HepG2 (cell line): Measurements from ENCODE around the gene ANKRD10. TPM values are rescaled to one million over a fixed set of nuclear protein-coding genes. Genes with fewer than 3 reads are reported as not detected.

ENCODE experiments used
- ATAC-seq: fragments of 200-7000 bp; cut with Tn5 transposase; 3 replicates; pipeline ENCODE4 v1.9.1; 2020; ENCODE audit warnings: mild to moderate bottlenecking, moderate library complexity
- BruUV-seq: library from RNA; stranded (reverse); fragments of 400-500 nt; replicated peaks from 2 replicates; lab custom pipeline; 2021; lab: Mats Ljungman, UMichigan
- CTCF ChIA-PET: fragments of 300-600 bp; formaldehyde crosslinking; extraction: SDS; loops from one replicate; lab custom pipeline; 2021; ENCODE audit warnings: low total read pairs, inconsistent platforms, low intra/inter-chr PET ratio; lab: Yijun Ruan, JAX
- POLR2A ChIA-PET: fragments of 350-600 bp; sonication (Branson Sonifier 250); formaldehyde crosslinking; loops from one replicate; lab custom pipeline; 2020; ENCODE audit warnings: antibody characterized with exemption, inconsistent platforms; lab: Yijun Ruan, JAX
- DNase-seq: peaks from one replicate; pipeline ENCODE4 v3.0.0-alpha.2; 2015; ENCODE audit warnings: low spot score
- FAIRE-seq: peaks from 3 replicates; lab custom pipeline; 2011; peaks lifted over from hg19 to GRCh38; lab: Jason Lieb, UNC
- H2AFZ ChIP-seq: one replicate; pipeline ENCODE4 v1.6.1; 2011; ENCODE audit warnings: low read length, inconsistent platforms
- H3K27ac ChIP-seq: fragments of 300-600 bp; 3 replicates; pipeline ENCODE4 v1.8.0; 2011; ENCODE audit warnings: mixed run types, mild to moderate bottlenecking, mixed read lengths, low read length, inconsistent platforms; ENCODE audit not compliant: insufficient read depth; ENCODE audit errors: extremely low read length
- H3K27me3 ChIP-seq, 2 experiments: fragments of 200-600 bp in 1 of 2; 2 replicates in 1 of 2; 3 replicates in 1 of 2; pipeline versions ENCODE4 v1.6.0 to v1.8.0; 2011; ENCODE audit warnings: low read length in 2 of 2, mild to moderate bottlenecking in 2 of 2, moderate library complexity in 2 of 2, inconsistent platforms in 1 of 2; ENCODE audit not compliant: insufficient read depth in 2 of 2, control insufficient read depth in 1 of 2
- H3K36me3 ChIP-seq, 2 experiments: fragments of 200-600 bp in 1 of 2; replicated peaks in 1 of 2; 2 replicates in 1 of 2; 3 replicates in 1 of 2; pipeline versions ENCODE4 v1.5.1 to v1.8.0; 2011; ENCODE audit warnings: low read length in 2 of 2, inconsistent platforms in 1 of 2; ENCODE audit not compliant: insufficient read depth in 2 of 2, control insufficient read depth in 1 of 2
- H3K4me1 ChIP-seq: 2 replicates; pipeline ENCODE4 v1.5.1; 2012; ENCODE audit warnings: low read length, inconsistent platforms; ENCODE audit not compliant: insufficient read depth
- H3K4me2 ChIP-seq: 2 replicates; pipeline ENCODE4 v1.6.0; 2011; ENCODE audit warnings: low read depth, low read length, inconsistent platforms
- H3K4me3 ChIP-seq, 3 experiments: fragments of 200-600 bp in 1 of 3; sonication (generic), shearing (Covaris generic) in 1 of 3; replicated peaks in 1 of 3; 2 replicates each; pipeline ENCODE4 v1.5.1; 2011 to 2016; ENCODE audit warnings: low read length in 3 of 3, inconsistent platforms in 2 of 3, low read depth in 2 of 3, mild to moderate bottlenecking in 2 of 3, control low read depth in 1 of 3, mixed read lengths in 1 of 3; ENCODE audit not compliant: insufficient read depth in 1 of 3
- H3K79me2 ChIP-seq: one replicate; pipeline ENCODE4 v1.6.1; 2011; ENCODE audit warnings: low read length, inconsistent platforms; ENCODE audit not compliant: insufficient read depth
- H3K9ac ChIP-seq: 2 replicates; pipeline ENCODE4 v1.6.0; 2011; ENCODE audit warnings: mild to moderate bottlenecking, low read depth, low read length, inconsistent platforms; ENCODE audit not compliant: insufficient read depth
- H3K9me3 ChIP-seq: 2 replicates; pipeline ENCODE4 v1.5.1; 2012; ENCODE audit warnings: mild to moderate bottlenecking, low read length
- H4K20me1 ChIP-seq: 2 replicates; pipeline ENCODE4 v1.6.0; 2011; ENCODE audit warnings: inconsistent platforms, mild to moderate bottlenecking, low read length, moderate library complexity; ENCODE audit not compliant: insufficient read depth
- CCAR2 ChIP-seq: fragments of 200-400 bp; formaldehyde crosslinking; optimal IDR thresholded peaks from 2 replicates; pipeline ENCODE3; 2018; ENCODE audit warnings: low read depth, mild to moderate bottlenecking, low read length, moderate library complexity
- CREM ChIP-seq, 2 experiments: sonication (generic) in 1 of 2; formaldehyde crosslinking in 1 of 2; IDR thresholded peaks; 2 replicates each; pipeline versions ENCODE4 v1.4.0 to v1.6.1; 2016 to 2020; ENCODE audit warnings: antibody characterized with exemption in 1 of 2, mild to moderate bottlenecking in 1 of 2, missing genetic modification reagents in 1 of 2
- DZIP1 ChIP-seq: sonication (generic); formaldehyde crosslinking; IDR thresholded peaks from 2 replicates; pipeline ENCODE4 v1.5.0; 2020; ENCODE audit warnings: mild to moderate bottlenecking, missing genetic modification reagents
- KDM2A ChIP-seq: sonication (generic); formaldehyde crosslinking; IDR thresholded peaks from 2 replicates; pipeline ENCODE4 v1.4.0; 2020; ENCODE audit warnings: low read depth, missing genetic modification reagents, borderline replicate concordance
- KLF12 ChIP-seq: sonication (generic); formaldehyde crosslinking; IDR thresholded peaks from 2 replicates; pipeline ENCODE4 v1.4.0; 2020; ENCODE audit warnings: missing genetic modification reagents, borderline replicate concordance
- MAZ ChIP-seq, 2 experiments: sonication (generic) in 1 of 2; formaldehyde crosslinking in 1 of 2; IDR thresholded peaks; 2 replicates each; pipeline versions ENCODE4 v1.5.0 to v1.6.1; 2012 to 2020; ENCODE audit warnings: low read depth in 2 of 2, mild to moderate bottlenecking in 2 of 2, borderline replicate concordance in 1 of 2, improper control_type of control experiment in 1 of 2, low read length in 1 of 2, missing genetic modification reagents in 1 of 2, moderate library complexity in 1 of 2
- NCOA5 ChIP-seq: sonication (generic); formaldehyde crosslinking; IDR thresholded peaks from 2 replicates; pipeline ENCODE4 v1.4.0; 2020; ENCODE audit warnings: missing genetic modification reagents
- NR2C2 ChIP-seq: sonication (generic); formaldehyde crosslinking; IDR thresholded peaks from 2 replicates; pipeline ENCODE4 v1.4.0; 2020; ENCODE audit warnings: missing genetic modification reagents, mild to moderate bottlenecking, moderate library complexity, borderline replicate concordance
- PBX3 ChIP-seq: sonication (generic); formaldehyde crosslinking; IDR thresholded peaks from 2 replicates; pipeline ENCODE4 v1.8.1; 2023; ENCODE audit warnings: missing genetic modification reagents, inconsistent platforms, borderline replicate concordance
- SMARCC2 ChIP-seq: fragments of 450-650 bp; IDR thresholded peaks from 2 replicates; pipeline ENCODE4 v1.6.1; 2017; ENCODE audit warnings: antibody characterized with exemption, mild to moderate bottlenecking
- SUZ12 ChIP-seq: fragments of 150-350 bp; IDR thresholded peaks from 2 replicates; pipeline ENCODE4 v1.6.1; 2014; ENCODE audit warnings: low read depth, low read length
- U2AF2 ChIP-seq: fragments of 200-400 bp; formaldehyde crosslinking; IDR thresholded peaks from 2 replicates; pipeline ENCODE4 v1.6.1; 2017; ENCODE audit warnings: low read depth, mild to moderate bottlenecking, low read length
- ZNF44 ChIP-seq: sonication (generic); formaldehyde crosslinking; IDR thresholded peaks from 2 replicates; pipeline ENCODE4 v1.5.1; 2020; ENCODE audit warnings: mild to moderate bottlenecking, missing genetic modification reagents
- WGBS: methylation state at CpG from one replicate; pipeline ENCODE4 v1.1.6; 2017; ENCODE audit warnings: low lambda C conversion rate; 5-methylcytosine and 5-hydroxymethylcytosine counted together
- in situ Hi-C: cut with HindIII; loops from 2 replicates; pipeline ENCODE4 v1.10.0; 2017; ENCODE audit warnings: low pct_unique_long_range_greater_than_20kb; ENCODE audit not compliant: extremely low pct_ligation_motif_present
- intact Hi-C: fragments of 100-400 bp; cut with micrococcal nuclease; formaldehyde crosslinking; loops from one replicate; pipeline ENCODE4 v1.10.0; 2022; ENCODE audit not compliant: unreplicated experiment
- polyA plus RNA-seq, 8 experiments: library from polyadenylated mRNA; depleted of rRNA in 3 of 8; stranded (reverse) in 7 of 8; unstranded in 1 of 8; fragments of >200 nt; fragmentation: Illumina TruSeq in 4 of 8; extraction: Trizol in 4 of 8; gene quantifications; 2 replicates each; pipeline versions ENCODE4 v1.2.1 to v1.2.3, GENCODE V29; 2011 to 2016; ENCODE audit warnings: low read depth in 4 of 8, missing spikeins in 1 of 8, mixed read lengths in 1 of 8; ENCODE audit not compliant: insufficient read depth in 1 of 8
- total RNA-seq, 5 experiments: library from RNA; depleted of rRNA; stranded (reverse); fragments of >200 nt; fragmentation: Illumina TruSeq; extraction: Trizol; gene quantifications; 2 replicates each; pipeline ENCODE4 v1.2.3, GENCODE V29; 2016; ENCODE audit warnings: low read depth in 1 of 5
- TF ChIP-seq, protein P1 (sequence below): sonication (generic); formaldehyde crosslinking; IDR thresholded peaks from 2 replicates; pipeline ENCODE4 v1.5.0; 2020; ENCODE audit warnings: mild to moderate bottlenecking, missing genetic modification reagents

ANKRD10 gene
- total and polyA plus RNA-seq, 2 of the 13 experiments (the other 11 are each of a cell fraction or from before 2014, with no cell fraction given), result 108 to 115 TPM

DNA sequence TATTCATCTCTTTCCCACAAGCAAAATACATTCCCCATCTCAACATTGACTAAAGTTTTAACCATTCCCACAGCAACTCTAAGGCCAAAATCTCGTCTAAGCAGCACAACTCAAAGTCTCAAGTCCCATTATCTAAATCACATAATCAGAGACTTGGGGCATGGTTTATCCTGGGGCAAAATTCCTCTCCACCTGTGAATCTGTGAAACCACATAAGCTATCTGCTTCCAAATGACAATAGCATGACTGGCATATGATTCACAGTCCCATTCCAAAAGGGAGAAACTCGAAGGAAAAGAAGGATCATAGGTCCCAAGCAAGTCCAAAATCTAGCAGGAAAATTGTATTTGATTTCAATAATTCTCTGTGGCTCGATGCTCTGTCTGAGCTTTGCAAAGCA, 73.0 kb downstream of the ANKRD10 start:
- ChIA-PET POLR2A (no interaction called here), CTCF (no interaction called here)
- intact Hi-C loops, result no loop called here
- Histone ChIP-seq H2AFZ (no peak overlapping the region), H3K9ac (no peak overlapping the region), H3K36me3 (no peaks in the 10 kb centered on the region), H3K27me3 (peaks cover 1 to 12% of the 10 kb centered on the region in 2 experiments; a peak in 1 of 5 replicates), H4K20me1 (no peaks in the 10 kb centered on the region), H3K4me3 (no peak overlapping the region), H3K4me2 (no peak overlapping the region), H3K79me2 (no peaks in the 10 kb centered on the region), H3K4me1 (no peaks in the 10 kb centered on the region), H3K9me3 (no peaks in the 10 kb centered on the region), H3K27ac (no peak overlapping the region)
- in situ Hi-C loops, result no loop called here
- FAIRE-seq (no peak), DNase-seq (no peak), ATAC-seq (no peak)
- 14% methylated on average over 3 of the region's 3 CpGs for WGBS
- no TSS peak for BruUV-seq
- TF ChIP-seq CCAR2, result no peak
- TF ChIP-seq SUZ12, result no peak
- TF ChIP-seq MAZ (IDR thresholded peaks at IDR 0.05; ENCODE audit: borderline replicate concordance, low read depth, low read length), result no peak
- no peak for TF ChIP-seq MAZ (CRISPR knock-in tag; IDR thresholded peaks at IDR 0.05; ENCODE audit: low read depth)
- no peak for TF ChIP-seq NCOA5 (CRISPR knock-in tag)
- no peak for TF ChIP-seq KLF12 (CRISPR knock-in tag)
- TF ChIP-seq NR2C2 (CRISPR knock-in tag), result no peak
- no peak for TF ChIP-seq SMARCC2
- TF ChIP-seq DZIP1, result no peak
- TF ChIP-seq PBX3 (CRISPR knock-in tag), result no peak
- no peak for TF ChIP-seq ZNF44 (CRISPR knock-in tag)
- no peak for TF ChIP-seq CREM (IDR thresholded peaks at IDR 0.05)
- TF ChIP-seq CREM (CRISPR knock-in tag; IDR thresholded peaks at IDR 0.05), result no peak
- TF ChIP-seq U2AF2, result no peak
- no peak for TF ChIP-seq KDM2A
- TF ChIP-seq, protein P1, sequence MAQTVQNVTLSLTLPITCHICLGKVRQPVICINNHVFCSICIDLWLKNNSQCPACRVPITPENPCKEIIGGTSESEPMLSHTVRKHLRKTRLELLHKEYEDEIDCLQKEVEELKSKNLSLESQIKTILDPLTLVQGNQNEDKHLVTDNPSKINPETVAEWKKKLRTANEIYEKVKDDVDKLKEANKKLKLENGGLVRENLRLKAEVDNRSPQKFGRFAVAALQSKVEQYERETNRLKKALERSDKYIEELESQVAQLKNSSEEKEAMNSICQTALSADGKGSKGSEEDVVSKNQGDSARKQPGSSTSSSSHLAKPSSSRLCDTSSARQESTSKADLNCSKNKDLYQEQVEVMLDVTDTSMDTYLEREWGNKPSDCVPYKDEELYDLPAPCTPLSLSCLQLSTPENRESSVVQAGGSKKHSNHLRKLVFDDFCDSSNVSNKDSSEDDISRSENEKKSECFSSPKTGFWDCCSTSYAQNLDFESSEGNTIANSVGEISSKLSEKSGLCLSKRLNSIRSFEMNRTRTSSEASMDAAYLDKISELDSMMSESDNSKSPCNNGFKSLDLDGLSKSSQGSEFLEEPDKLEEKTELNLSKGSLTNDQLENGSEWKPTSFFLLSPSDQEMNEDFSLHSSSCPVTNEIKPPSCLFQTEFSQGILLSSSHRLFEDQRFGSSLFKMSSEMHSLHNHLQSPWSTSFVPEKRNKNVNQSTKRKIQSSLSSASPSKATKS (CRISPR knock-in tag), result no peak
